CD8-positive, alpha-beta memory T cell (primary cell): ENCODE measurements around the gene CLIC5. TPM values are rescaled to one million over a fixed set of nuclear protein-coding genes. Genes with fewer than 3 reads are reported as not detected.

ENCODE experiments used
- CTCF ChIA-PET: fragments of 350-600 bp; sonication (Branson Sonifier 250); formaldehyde crosslinking; loops from one replicate; lab custom pipeline; 2021; ENCODE audit warnings: antibody characterized with exemption; lab: Charles Lee
- POLR2A ChIA-PET: fragments of 350-600 bp; sonication (Branson Sonifier 250); formaldehyde crosslinking; loops from one replicate; lab custom pipeline; 2021; ENCODE audit warnings: antibody characterized with exemption; lab: Charles Lee
- DNase-seq, 5 donors: peaks; one replicate each; pipeline versions ENCODE4 v3.0.0 to v3.0.0-alpha.2; 2020 to 2022; ENCODE audit warnings: mixed read lengths in 1 of 5
- H3K27ac ChIP-seq: one replicate; pipeline ENCODE4 v1.7.0; 2013; ENCODE audit warnings: low read depth, mild to moderate bottlenecking, low read length, moderate library complexity
- H3K27me3 ChIP-seq: 2 replicates; pipeline ENCODE4 v1.7.0; 2013; ENCODE audit warnings: low read length, mild to moderate bottlenecking; ENCODE audit not compliant: insufficient read depth, poor library complexity, severe bottlenecking
- H3K36me3 ChIP-seq: 2 replicates; pipeline ENCODE4 v1.7.0; 2013; ENCODE audit warnings: mild to moderate bottlenecking, low read length, moderate library complexity; ENCODE audit not compliant: insufficient read depth
- H3K4me1 ChIP-seq: 2 replicates; pipeline ENCODE4 v1.7.0; 2013; ENCODE audit warnings: mild to moderate bottlenecking, low read length, moderate library complexity; ENCODE audit not compliant: insufficient read depth
- H3K4me3 ChIP-seq: 2 replicates; pipeline ENCODE4 v1.7.0; 2013; ENCODE audit warnings: mild to moderate bottlenecking, low read length
- H3K9me3 ChIP-seq: 2 replicates; pipeline ENCODE4 v1.7.0; 2013; ENCODE audit warnings: mild to moderate bottlenecking, low read length
- H3K27ac Mint-ChIP-seq, 8 donors: one replicate each; pipeline ENCODE4 v1.8.0; 2020 to 2021; ENCODE audit warnings: mixed read lengths in 8 of 8, mild to moderate bottlenecking in 6 of 8, inconsistent platforms in 3 of 8, moderate library complexity in 3 of 8
- H3K27me3 Mint-ChIP-seq, 2 donors: one replicate each; pipeline ENCODE4 v1.8.0; 2020 to 2021; ENCODE audit warnings: mixed read lengths in 2 of 2, mild to moderate bottlenecking in 1 of 2, moderate library complexity in 1 of 2
- H3K36me3 Mint-ChIP-seq, 3 donors: one replicate each; pipeline ENCODE4 v1.8.0; 2020 to 2021; ENCODE audit warnings: mixed read lengths in 3 of 3, inconsistent platforms in 1 of 3, mild to moderate bottlenecking in 1 of 3
- H3K4me1 Mint-ChIP-seq, 3 donors: one replicate each; pipeline ENCODE4 v1.8.0; 2020 to 2021; ENCODE audit warnings: mixed read lengths in 3 of 3, inconsistent platforms in 1 of 3, mild to moderate bottlenecking in 1 of 3
- H3K4me3 Mint-ChIP-seq, 7 donors: one replicate each; pipeline ENCODE4 v1.8.0; 2020 to 2021; ENCODE audit warnings: mixed read lengths in 7 of 7, mild to moderate bottlenecking in 6 of 7, moderate library complexity in 4 of 7, inconsistent platforms in 2 of 7
- H3K9me3 Mint-ChIP-seq, 5 donors: one replicate each; pipeline ENCODE4 v1.8.0; 2020 to 2022; ENCODE audit warnings: mixed read lengths in 5 of 5, mild to moderate bottlenecking in 3 of 5, moderate library complexity in 2 of 5, inconsistent platforms in 1 of 5
- polyA plus RNA-seq: library from polyadenylated mRNA; unstranded; fragments of 300-500 nt; fragmentation: Illumina TruSeq; gene quantifications from one replicate; pipeline ENCODE4 v1.2.3, GENCODE V29; 2021
- total RNA-seq, 2 experiments: library from RNA; stranded (reverse); gene quantifications; one replicate each; pipeline ENCODE4 v1.2.3, GENCODE V29; 2021

The CLIC5 gene
- total and polyA plus RNA-seq, 3 experiments from 2014 or later, result 4.8 to 7.2 (median 6.4) TPM

GRCh38 chr6:45956663-45957062 lies 59.0 kb downstream of the CLIC5 start:
- no peaks in the 10 kb centered on the region for H3K27me3 ChIP-seq
- CTCF ChIA-PET, result no interaction called here
- Mint-ChIP-seq H3K27ac (no peak overlapping the region), H3K4me1 (peaks cover 0 to 3% (median 0%) of the 10 kb centered on the region in 3 donors), H3K4me3 (no peak overlapping the region), H3K27me3 (no peaks in the 10 kb centered on the region), H3K36me3 (peaks cover 12 to 27% (median 21%) of the 10 kb centered on the region in 3 donors), H3K9me3 (no peaks in the 10 kb centered on the region)
- H3K27ac ChIP-seq, result no peak overlapping the region
- no peaks in the 10 kb centered on the region for H3K4me1 ChIP-seq
- no peaks in the 10 kb centered on the region for H3K9me3 ChIP-seq
- no peak overlapping the region for H3K4me3 ChIP-seq
- no peaks in the 10 kb centered on the region for H3K36me3 ChIP-seq
- no peak for DNase-seq
- POLR2A ChIA-PET, result no interaction called here

DNA sequence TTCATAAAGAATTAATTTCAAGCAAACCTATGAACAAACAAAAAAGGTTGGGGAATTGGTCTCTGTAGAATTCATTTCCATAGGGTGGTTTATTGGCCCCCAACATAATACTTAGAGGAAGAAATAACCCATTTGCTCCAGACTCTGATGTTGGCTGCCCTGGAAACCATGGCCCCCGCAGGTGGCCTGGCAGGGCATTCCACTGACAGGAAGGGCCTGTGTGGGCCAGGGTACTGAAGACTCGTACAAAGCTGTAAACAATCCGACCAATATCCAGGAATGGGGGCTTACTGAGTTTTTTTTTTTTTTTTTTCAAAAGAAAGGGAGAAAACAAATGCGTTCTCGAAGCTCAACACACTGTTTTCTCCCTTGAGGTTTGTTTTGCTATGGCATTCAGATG lies 59.5 kb downstream of the CLIC5 start:
- no peaks in the 10 kb centered on the region for H3K9me3 ChIP-seq
- CTCF ChIA-PET, result no interaction called here
- H3K4me3 Mint-ChIP-seq, result no peak overlapping the region
- POLR2A ChIA-PET, result no interaction called here
- no peaks in the 10 kb centered on the region for H3K9me3 Mint-ChIP-seq
- no peaks in the 10 kb centered on the region for H3K36me3 ChIP-seq
- no peak overlapping the region for H3K27ac ChIP-seq
- no peak for DNase-seq
- no peaks in the 10 kb centered on the region for H3K27me3 Mint-ChIP-seq
- no peak overlapping the region for H3K27ac Mint-ChIP-seq
- peaks cover 0 to 3% (median 0%) of the 10 kb centered on the region in 3 donors for H3K4me1 Mint-ChIP-seq
- H3K4me1 ChIP-seq, result no peaks in the 10 kb centered on the region
- H3K27me3 ChIP-seq, result no peaks in the 10 kb centered on the region
- H3K36me3 Mint-ChIP-seq, result peaks cover 16 to 32% (median 26%) of the 10 kb centered on the region in 3 donors
- H3K4me3 ChIP-seq, result no peak overlapping the region

GRCh38 chr6:45955597-45955996 lies 60.1 kb downstream of the CLIC5 start:
- POLR2A ChIA-PET, result no interaction called here
- CTCF ChIA-PET, result no interaction called here
- H3K4me3 Mint-ChIP-seq, result no peak overlapping the region

GRCh38 chr6:45952546-45952945 lies 63.1 kb downstream of the CLIC5 start:
- Histone ChIP-seq H3K4me1 (no peaks in the 10 kb centered on the region), H3K27ac (no peak overlapping the region), H3K36me3 (no peaks in the 10 kb centered on the region), H3K9me3 (no peaks in the 10 kb centered on the region), H3K4me3 (no peak overlapping the region), H3K27me3 (no peaks in the 10 kb centered on the region)
- Mint-ChIP-seq H3K27me3 (no peaks in the 10 kb centered on the region), H3K4me3 (no peak overlapping the region), H3K27ac (no peak overlapping the region), H3K36me3 (peaks cover 26 to 51% (median 30%) of the 10 kb centered on the region in 3 donors), H3K9me3 (no peaks in the 10 kb centered on the region), H3K4me1 (no peaks in the 10 kb centered on the region)
- DNase-seq, result no peak
- ChIA-PET CTCF (no interaction called here), POLR2A (no interaction called here)

More at GRCh38 chr6:45955597-45955996, 60.1 kb downstream of the CLIC5 start:
- no peaks in the 10 kb centered on the region for H3K9me3 ChIP-seq
- H3K4me1 ChIP-seq, result no peaks in the 10 kb centered on the region
- H3K36me3 ChIP-seq, result no peaks in the 10 kb centered on the region
- Mint-ChIP-seq H3K27ac (no peak overlapping the region), H3K27me3 (no peaks in the 10 kb centered on the region), H3K9me3 (no peaks in the 10 kb centered on the region), H3K4me1 (peaks cover 0 to 1% (median 0%) of the 10 kb centered on the region in 3 donors), H3K36me3 (peaks cover 18 to 34% (median 27%) of the 10 kb centered on the region in 3 donors)
- DNase-seq, result no peak
- H3K27me3 ChIP-seq, result no peaks in the 10 kb centered on the region
- no peak overlapping the region for H3K4me3 ChIP-seq
- H3K27ac ChIP-seq, result no peak overlapping the region

DNA sequence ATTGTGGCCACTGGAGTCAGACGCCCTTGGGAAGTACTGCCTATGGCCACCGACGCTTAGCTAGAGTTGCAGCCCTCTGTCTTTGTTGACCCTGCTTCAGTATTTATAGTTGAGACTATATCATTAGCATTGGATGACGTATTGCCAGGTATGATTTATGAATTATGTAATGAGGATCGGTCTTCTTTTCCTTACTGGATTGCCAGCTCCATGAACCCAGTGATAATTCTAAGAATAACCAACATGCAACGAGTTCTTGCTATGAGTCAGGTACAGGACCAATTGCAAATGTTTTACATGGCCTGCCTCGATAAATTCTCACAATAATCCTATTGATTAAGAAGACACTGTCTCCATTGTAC lies 63.5 kb downstream of the CLIC5 start:
- Histone ChIP-seq H3K4me1 (no peaks in the 10 kb centered on the region), H3K36me3 (no peaks in the 10 kb centered on the region), H3K4me3 (no peak overlapping the region), H3K27me3 (no peaks in the 10 kb centered on the region), H3K9me3 (no peaks in the 10 kb centered on the region), H3K27ac (no peak overlapping the region)
- Mint-ChIP-seq H3K4me1 (no peaks in the 10 kb centered on the region), H3K27ac (no peak overlapping the region), H3K27me3 (no peaks in the 10 kb centered on the region), H3K36me3 (peaks cover 27 to 54% (median 30%) of the 10 kb centered on the region in 3 donors), H3K9me3 (no peaks in the 10 kb centered on the region), H3K4me3 (no peak overlapping the region)
- ChIA-PET CTCF (no interaction called here), POLR2A (no interaction called here)
- DNase-seq, result no peak

DNA sequence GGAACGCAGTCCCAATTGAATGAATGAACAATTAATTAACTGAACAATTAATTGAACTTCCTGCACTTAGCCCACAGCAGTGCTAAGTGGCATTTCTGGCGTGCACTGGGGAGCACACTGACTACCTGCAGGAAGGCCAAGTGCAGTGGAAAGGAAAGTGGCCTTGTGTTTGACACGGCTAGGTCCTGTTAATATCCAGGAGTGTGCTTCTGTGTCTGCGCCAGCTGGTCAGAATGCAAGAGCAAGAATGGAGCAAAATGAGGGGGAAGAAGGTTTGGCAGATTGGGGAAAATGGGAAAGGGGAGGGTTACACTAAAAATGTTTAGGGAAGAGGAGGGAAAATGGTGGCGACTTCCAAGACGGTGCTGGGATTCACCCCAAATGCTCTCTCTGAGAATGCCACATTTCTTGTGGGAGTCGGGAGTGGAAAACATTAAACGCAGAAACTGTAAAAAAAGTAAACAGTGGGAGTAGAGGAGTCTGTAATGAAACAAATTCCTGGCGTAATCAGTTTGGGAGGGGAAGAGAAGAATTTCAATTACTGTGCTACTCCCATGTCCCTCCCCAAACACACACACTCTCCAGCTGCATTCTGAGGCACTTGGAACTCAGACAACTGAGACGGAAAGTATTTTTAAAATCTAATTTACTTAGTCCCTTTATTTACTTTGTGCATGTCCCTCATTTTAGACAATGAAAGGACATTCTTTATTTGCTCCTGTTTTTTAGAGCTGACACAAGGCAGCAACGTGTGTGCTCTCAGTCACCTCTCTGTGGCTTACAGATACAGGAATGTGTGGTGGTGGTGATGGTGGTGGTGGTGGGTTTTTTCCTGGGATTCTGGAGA lies 64.1 kb downstream of the CLIC5 start:
- Mint-ChIP-seq H3K4me1 (no peaks in the 10 kb centered on the region), H3K27me3 (no peaks in the 10 kb centered on the region), H3K9me3 (no peaks in the 10 kb centered on the region), H3K4me3 (no peak overlapping the region), H3K36me3 (peaks cover 27 to 59% (median 32%) of the 10 kb centered on the region in 3 donors), H3K27ac (peak overlapping the region in 1 of 8 donors; percentile 39)
- DNase-seq, result no peak
- Histone ChIP-seq H3K27ac (no peak overlapping the region), H3K36me3 (no peaks in the 10 kb centered on the region), H3K4me1 (no peaks in the 10 kb centered on the region), H3K4me3 (no peak overlapping the region), H3K27me3 (no peaks in the 10 kb centered on the region), H3K9me3 (no peaks in the 10 kb centered on the region)
- ChIA-PET POLR2A (no interaction called here), CTCF (interaction anchor here (2.0 kb wide), 1 partner anchor 21 kb away, joined by 4 read pairs; no protein-coding TSS in a partner anchor)

DNA sequence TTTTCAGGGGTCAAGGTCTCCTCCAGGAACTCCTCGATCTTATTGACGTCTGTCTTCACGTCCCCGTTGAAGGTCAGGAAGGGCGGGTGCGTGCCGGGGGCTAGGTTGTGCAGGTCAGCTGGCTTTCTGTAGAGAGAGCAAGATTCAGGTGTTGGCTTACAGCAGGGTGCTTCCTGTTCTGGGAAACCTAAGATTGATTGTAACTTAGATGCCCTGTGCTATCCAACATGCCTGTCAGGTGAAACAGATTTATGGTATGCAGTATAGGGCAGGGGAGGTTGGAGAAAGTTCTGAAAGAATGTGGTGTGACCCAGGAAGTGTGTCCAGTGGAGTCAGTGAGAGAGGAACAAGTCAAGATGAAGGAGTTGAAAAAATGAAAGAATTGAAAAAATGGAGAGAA lies 66.4 kb downstream of the CLIC5 start:
- POLR2A ChIA-PET, result no interaction called here

GRCh38 chr6:45947807-45948206 lies 67.9 kb downstream of the CLIC5 start:
- ChIA-PET CTCF (interaction anchor here (0.9 kb wide), 1 partner anchor 17 kb away, joined by 3 read pairs; no protein-coding TSS in a partner anchor), POLR2A (no interaction called here)
- Mint-ChIP-seq H3K36me3 (peaks cover 15 to 57% (median 26%) of the 10 kb centered on the region in 3 donors), H3K27ac (no peak overlapping the region), H3K9me3 (no peaks in the 10 kb centered on the region), H3K27me3 (no peaks in the 10 kb centered on the region), H3K4me3 (no peak overlapping the region), H3K4me1 (no peaks in the 10 kb centered on the region)
- no peaks in the 10 kb centered on the region for H3K27me3 ChIP-seq
- no peak for DNase-seq
- no peak overlapping the region for H3K4me3 ChIP-seq
- H3K27ac ChIP-seq, result no peak overlapping the region
- H3K36me3 ChIP-seq, result no peaks in the 10 kb centered on the region
- no peaks in the 10 kb centered on the region for H3K4me1 ChIP-seq
- H3K9me3 ChIP-seq, result no peaks in the 10 kb centered on the region

More for the DNA sequence above, 66.4 kb downstream of the CLIC5 start:
- Histone ChIP-seq H3K36me3 (no peaks in the 10 kb centered on the region), H3K4me1 (no peaks in the 10 kb centered on the region), H3K27ac (no peak overlapping the region), H3K27me3 (no peaks in the 10 kb centered on the region), H3K9me3 (no peaks in the 10 kb centered on the region), H3K4me3 (no peak overlapping the region)
- no peaks in the 10 kb centered on the region for H3K27me3 Mint-ChIP-seq
- no peak for DNase-seq
- H3K9me3 Mint-ChIP-seq, result no peaks in the 10 kb centered on the region
- H3K27ac Mint-ChIP-seq, result peak overlapping the region in 1 of 8 donors; percentile 6
- H3K4me3 Mint-ChIP-seq, result no peak overlapping the region
- H3K4me1 Mint-ChIP-seq, result no peaks in the 10 kb centered on the region
- CTCF ChIA-PET, result no interaction called here
- peaks cover 25 to 66% (median 34%) of the 10 kb centered on the region in 3 donors for H3K36me3 Mint-ChIP-seq
